NT2/D1 (cell line): Measurements from ENCODE around the gene PBX1.

Experiments
- SUZ12 ChIP-seq: IDR thresholded peaks from 2 replicates; pipeline ENCODE4 v1.6.1; 2011; ENCODE audit not compliant: insufficient read length, insufficient read depth; ENCODE audit errors: extremely low read depth
- YY1 ChIP-seq: IDR thresholded peaks from 2 replicates; pipeline ENCODE4 v1.6.1; 2011; ENCODE audit not compliant: insufficient read length, insufficient read depth

GRCh38 chr1:164569866-164570265 lies 10.9 kb downstream of the PBX1 start:
- TF ChIP-seq YY1, result no peak
- TF ChIP-seq SUZ12, result no peak
